NB4 (cell line): ENCODE results near the gene EIF3I.

ENCODE experiments used
- MYC ChIP-seq: IDR thresholded peaks from 2 replicates; pipeline ENCODE4 v1.6.1; 2011; ENCODE audit warnings: low read depth, low read length
- POLR2A ChIP-seq: IDR thresholded peaks from 2 replicates; pipeline ENCODE4 v1.6.1; 2011; ENCODE audit warnings: mild to moderate bottlenecking; ENCODE audit not compliant: insufficient read length; ENCODE audit errors: extremely low read depth
- TF ChIP-seq, protein P1 (sequence below): IDR thresholded peaks from one replicate; pipeline ENCODE4 v1.5.1; 2012; ENCODE audit warnings: low read depth, low read length
- TF ChIP-seq, protein P2 (sequence below): IDR thresholded peaks from 2 replicates; pipeline ENCODE4 v1.6.1; 2011; ENCODE audit warnings: low read depth, low read length

DNA sequence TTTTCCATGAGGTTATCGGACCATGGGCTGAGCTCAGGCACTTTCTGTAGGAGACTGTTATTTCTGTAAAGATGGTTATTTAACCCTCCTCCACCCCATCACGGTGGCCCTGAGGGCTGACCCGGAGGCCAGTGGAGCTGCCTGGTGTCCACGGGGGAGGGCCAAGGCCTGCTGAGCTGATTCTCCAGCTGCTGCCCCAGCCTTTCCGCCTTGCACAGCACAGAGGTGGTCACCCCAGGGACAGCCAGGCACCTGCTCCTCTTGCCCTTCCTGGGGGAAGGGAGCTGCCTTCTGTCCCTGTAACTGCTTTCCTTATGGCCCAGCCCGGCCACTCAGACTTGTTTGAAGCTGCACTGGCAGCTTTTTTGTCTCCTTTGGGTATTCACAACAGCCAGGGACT is 24.4 kb upstream of the EIF3I start:
- TF ChIP-seq POLR2A (no peak), MYC (no peak)
- TF ChIP-seq, protein P1, sequence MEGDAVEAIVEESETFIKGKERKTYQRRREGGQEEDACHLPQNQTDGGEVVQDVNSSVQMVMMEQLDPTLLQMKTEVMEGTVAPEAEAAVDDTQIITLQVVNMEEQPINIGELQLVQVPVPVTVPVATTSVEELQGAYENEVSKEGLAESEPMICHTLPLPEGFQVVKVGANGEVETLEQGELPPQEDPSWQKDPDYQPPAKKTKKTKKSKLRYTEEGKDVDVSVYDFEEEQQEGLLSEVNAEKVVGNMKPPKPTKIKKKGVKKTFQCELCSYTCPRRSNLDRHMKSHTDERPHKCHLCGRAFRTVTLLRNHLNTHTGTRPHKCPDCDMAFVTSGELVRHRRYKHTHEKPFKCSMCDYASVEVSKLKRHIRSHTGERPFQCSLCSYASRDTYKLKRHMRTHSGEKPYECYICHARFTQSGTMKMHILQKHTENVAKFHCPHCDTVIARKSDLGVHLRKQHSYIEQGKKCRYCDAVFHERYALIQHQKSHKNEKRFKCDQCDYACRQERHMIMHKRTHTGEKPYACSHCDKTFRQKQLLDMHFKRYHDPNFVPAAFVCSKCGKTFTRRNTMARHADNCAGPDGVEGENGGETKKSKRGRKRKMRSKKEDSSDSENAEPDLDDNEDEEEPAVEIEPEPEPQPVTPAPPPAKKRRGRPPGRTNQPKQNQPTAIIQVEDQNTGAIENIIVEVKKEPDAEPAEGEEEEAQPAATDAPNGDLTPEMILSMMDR: no peak
- TF ChIP-seq, protein P2, sequence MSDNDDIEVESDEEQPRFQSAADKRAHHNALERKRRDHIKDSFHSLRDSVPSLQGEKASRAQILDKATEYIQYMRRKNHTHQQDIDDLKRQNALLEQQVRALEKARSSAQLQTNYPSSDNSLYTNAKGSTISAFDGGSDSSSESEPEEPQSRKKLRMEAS: no peak
